HCT116 (cell line): ENCODE data around the gene SLC7A1. TPM values are rescaled to one million over a fixed set of nuclear protein-coding genes. Genes with fewer than 3 reads are reported as not detected.

ENCODE experiments used
- ATAC-seq: fragments of 200-7000 bp; cut with Tn5 transposase; 2 replicates; pipeline ENCODE4 v1.9.1; 2020; ENCODE audit warnings: mild to moderate bottlenecking, moderate library complexity
- BruUV-seq: library from RNA; stranded (reverse); fragments of 400-500 nt; replicated peaks from 2 replicates; lab custom pipeline; 2021; lab: Mats Ljungman, UMichigan
- CTCF ChIA-PET: fragments of 300-600 bp; sonication (Branson Sonifier 250); formaldehyde crosslinking; loops from one replicate; lab custom pipeline; 2021; ENCODE audit warnings: antibody characterized with exemption; lab: Charles Lee
- POLR2A ChIA-PET: fragments of 300-600, 350-600 bp; sonication (Branson Sonifier 250); formaldehyde crosslinking; loops from one replicate; lab custom pipeline; 2021; ENCODE audit warnings: antibody characterized with exemption; lab: Charles Lee
- RAD21 ChIA-PET, 2 experiments: fragments of 300-600 bp; sonication (Branson Sonifier 250); formaldehyde crosslinking; loops; one replicate each; lab custom pipeline; 2023; ENCODE audit warnings: low total read pairs in 2 of 2; ENCODE audit not compliant: uncharacterized antibody in 2 of 2, unreplicated experiment in 2 of 2, low non-redundant PET in 1 of 2; lab: Charles Lee
- DNase-seq: peaks from one replicate; pipeline ENCODE4 v3.0.0-alpha.2; 2010; ENCODE audit warnings: low read depth, low spot score
- H2AFZ ChIP-seq: fragments of 200-600 bp; shearing (Covaris generic), sonication (generic); 2 replicates; pipeline ENCODE4 v1.6.1; 2017; ENCODE audit warnings: low read depth, mixed run types, mixed read lengths, antibody characterized with exemption, low read length; ENCODE audit not compliant: poor library complexity, severe bottlenecking
- H3K27ac ChIP-seq: 2 replicates; pipeline ENCODE4 v1.5.1; 2012; ENCODE audit warnings: low read depth, low read length
- H3K27me3 ChIP-seq: fragments of 200-600 bp; sonication (generic); 2 replicates; pipeline ENCODE4 v1.6.1; 2016; ENCODE audit warnings: mixed run types, low read length, mixed read lengths; ENCODE audit not compliant: insufficient read depth
- H3K36me3 ChIP-seq, 2 experiments: fragments of 200-500 bp in 1 of 2; fragments of 200-600 bp in 1 of 2; sonication (Bioruptor generic) in 1 of 2; sonication (generic) in 1 of 2; 2 replicates each; pipeline versions ENCODE4 v1.5.1 to v1.6.1; 2014 to 2016; ENCODE audit warnings: low read length in 2 of 2, inconsistent platforms in 1 of 2, mixed read lengths in 1 of 2, mixed run types in 1 of 2; ENCODE audit not compliant: insufficient read depth in 2 of 2, control insufficient read depth in 1 of 2
- H3K4me1 ChIP-seq, 2 experiments: fragments of 200-600 bp in 1 of 2; sonication (generic) in 1 of 2; 2 replicates each; pipeline versions ENCODE4 v1.5.1 to v1.6.1; 2012 to 2017; ENCODE audit warnings: low read length in 2 of 2, inconsistent platforms in 1 of 2, mild to moderate bottlenecking in 1 of 2, mixed read lengths in 1 of 2, mixed run types in 1 of 2, moderate library complexity in 1 of 2; ENCODE audit not compliant: insufficient read depth in 2 of 2, control insufficient read depth in 1 of 2
- H3K4me2 ChIP-seq: fragments of 200-600 bp; sonication (generic); 2 replicates; pipeline ENCODE4 v1.6.1; 2017; ENCODE audit warnings: mixed run types, low read length, mixed read lengths
- H3K4me3 ChIP-seq, 2 experiments: fragments of 200-600 bp in 1 of 2; sonication (generic) in 1 of 2; replicated peaks in 1 of 2; 2 replicates each; pipeline ENCODE4 v1.5.1; 2011 to 2016; ENCODE audit warnings: low read length in 2 of 2, control low read depth in 1 of 2, low read depth in 1 of 2, mild to moderate bottlenecking in 1 of 2, mixed read lengths in 1 of 2, mixed run types in 1 of 2
- H3K79me2 ChIP-seq: fragments of 200-600 bp; sonication (generic); 2 replicates; pipeline ENCODE4 v1.6.1; 2017; ENCODE audit warnings: mild to moderate bottlenecking, mixed run types, low read length, moderate library complexity, mixed read lengths; ENCODE audit not compliant: insufficient read depth
- H3K9ac ChIP-seq: fragments of 200-600 bp; sonication (generic); 2 replicates; pipeline ENCODE4 v1.6.1; 2016; ENCODE audit warnings: low read length, mixed read lengths
- H3K9me2 ChIP-seq: fragments of 200-600 bp; sonication (generic), shearing (Covaris generic); 2 replicates; pipeline ENCODE4 v1.6.1; 2017; ENCODE audit warnings: mixed run types, mild to moderate bottlenecking, moderate library complexity; ENCODE audit not compliant: insufficient read depth
- H3K9me3 ChIP-seq, 2 experiments: fragments of 200-500 bp in 1 of 2; fragments of 200-600 bp in 1 of 2; sonication (Bioruptor generic) in 1 of 2; sonication (generic) in 1 of 2; 2 replicates each; pipeline ENCODE4 v1.6.1; 2014 to 2017; ENCODE audit warnings: low read length in 2 of 2, mixed read lengths in 2 of 2, inconsistent platforms in 1 of 2, low read depth in 1 of 2, mild to moderate bottlenecking in 1 of 2, mixed run types in 1 of 2, moderate library complexity in 1 of 2; ENCODE audit not compliant: control insufficient read depth in 1 of 2, insufficient read depth in 1 of 2
- H4K20me1 ChIP-seq: fragments of 200-600 bp; sonication (generic), shearing (Covaris generic); 2 replicates; pipeline ENCODE4 v1.6.1; 2017; ENCODE audit warnings: mixed run types, mild to moderate bottlenecking, moderate library complexity; ENCODE audit not compliant: insufficient read depth
- CBX3 ChIP-seq: IDR thresholded peaks from 2 replicates; pipeline ENCODE4 v1.6.1; 2012; ENCODE audit warnings: low read depth
- CEBPB ChIP-seq: IDR thresholded peaks from 2 replicates; pipeline ENCODE4 v1.6.1; 2012; ENCODE audit warnings: low read depth
- EGR1 ChIP-seq: IDR thresholded peaks from 2 replicates; pipeline ENCODE4 v1.6.1; 2012; ENCODE audit warnings: low read depth
- ELF1 ChIP-seq: IDR thresholded peaks from 2 replicates; pipeline ENCODE4 v1.6.1; 2012; ENCODE audit warnings: low read depth, borderline replicate concordance
- EZH2 ChIP-seq: fragments of 200-600 bp; sonication (generic); IDR thresholded peaks from 2 replicates; pipeline ENCODE4 v1.6.1; 2017; ENCODE audit warnings: antibody characterized with exemption, mixed run types
- EZH2phosphoT487 ChIP-seq: fragments of 200-600 bp; IDR thresholded peaks from 2 replicates; pipeline ENCODE4 v1.6.1; 2018; ENCODE audit warnings: antibody characterized with exemption, borderline replicate concordance
- FOSL1 ChIP-seq: IDR thresholded peaks from 2 replicates; pipeline ENCODE4 v1.6.1; 2012; ENCODE audit warnings: low read depth
- JUND ChIP-seq: IDR thresholded peaks from 2 replicates; pipeline ENCODE4 v1.6.1; 2012
- POLR2A ChIP-seq: IDR thresholded peaks from 2 replicates; pipeline ENCODE4 v1.7.0; 2011; ENCODE audit warnings: borderline replicate concordance; ENCODE audit not compliant: insufficient read depth, insufficient read length; ENCODE audit errors: extremely low read depth
- POLR2AphosphoS5 ChIP-seq: IDR thresholded peaks from 2 replicates; pipeline ENCODE4 v1.6.1; 2011; ENCODE audit warnings: mild to moderate bottlenecking, low read depth, low read length, moderate library complexity
- RAD21 ChIP-seq: IDR thresholded peaks from 2 replicates; pipeline ENCODE4 v1.6.1; 2012; ENCODE audit warnings: low read depth, mild to moderate bottlenecking
- SIN3A ChIP-seq: IDR thresholded peaks from 2 replicates; pipeline ENCODE4 v1.6.1; 2012; ENCODE audit warnings: low read depth
- SP1 ChIP-seq: IDR thresholded peaks from 2 replicates; pipeline ENCODE4 v1.6.1; 2012; ENCODE audit warnings: low read depth
- TCF7L2 ChIP-seq: IDR thresholded peaks from 2 replicates; pipeline ENCODE4 v1.7.0; 2011; ENCODE audit warnings: borderline replicate concordance, inconsistent platforms; ENCODE audit not compliant: insufficient read depth, insufficient read length; ENCODE audit errors: extremely low read depth
- YY1 ChIP-seq: IDR thresholded peaks from 2 replicates; pipeline ENCODE4 v1.6.1; 2011; ENCODE audit warnings: low read length, low read depth, moderate library complexity, mild to moderate bottlenecking; ENCODE audit not compliant: insufficient replicate concordance; ENCODE audit errors: extremely low read depth
- ZFX ChIP-seq: fragments of 450-650 bp; IDR thresholded peaks from 2 replicates; pipeline ENCODE4 v1.6.1; 2017
- intact Hi-C: fragments of 100-400 bp; cut with micrococcal nuclease; formaldehyde crosslinking; loops from 2 replicates; pipeline ENCODE4 v1.10.0; 2022
- total RNA-seq: library from RNA; stranded (reverse); gene quantifications from one replicate; pipeline ENCODE4 v1.2.1, GENCODE V29; 2021; ENCODE audit not compliant: unreplicated experiment
- TF ChIP-seq, protein P1 (sequence below): IDR thresholded peaks from 2 replicates; pipeline ENCODE4 v1.6.1; 2011; ENCODE audit warnings: mild to moderate bottlenecking, low read length, moderate library complexity; ENCODE audit not compliant: insufficient replicate concordance; ENCODE audit errors: extremely low read depth
- TF ChIP-seq, protein P2 (sequence below), 3 experiments: fragments of 200-600 bp in 1 of 3; sonication (generic) in 1 of 3; IDR thresholded peaks in 2 of 3; conservative IDR thresholded peaks in 1 of 3; 2 replicates each; pipeline ENCODE4 v1.5.1; 2012 to 2017; ENCODE audit warnings: low read depth in 2 of 3, low read length in 2 of 3, antibody characterized with exemption in 1 of 3, borderline replicate concordance in 1 of 3, control low read depth in 1 of 3, mild to moderate bottlenecking in 1 of 3, mixed read lengths in 1 of 3, mixed run types in 1 of 3, moderate library complexity in 1 of 3; ENCODE audit not compliant: insufficient read depth in 1 of 3
- TF ChIP-seq, protein P3 (sequence below): IDR thresholded peaks from 2 replicates; pipeline ENCODE4 v1.6.1; 2012; ENCODE audit warnings: low read depth

SLC7A1 gene
- total RNA-seq, 1 experiment from 2014 or later: 124 TPM

DNA sequence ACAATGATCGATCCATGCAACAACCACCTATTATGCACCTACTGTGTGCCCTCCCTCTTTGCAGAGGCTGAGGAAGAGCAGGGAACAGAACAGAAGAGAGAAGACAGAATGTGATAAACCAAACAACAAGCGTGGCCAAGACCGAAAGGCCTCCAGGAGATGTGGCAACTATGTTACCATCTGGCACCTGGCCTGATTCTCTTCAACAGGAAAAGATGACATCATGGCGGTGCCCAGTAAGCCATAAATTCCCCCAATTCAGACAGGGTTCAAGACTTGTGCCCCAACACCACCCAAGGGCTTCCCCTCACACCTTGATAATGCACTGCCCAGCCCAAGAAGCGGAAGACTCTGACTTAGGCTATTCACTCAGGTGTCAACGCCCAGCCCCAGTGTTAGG, 44.3 kb downstream of the SLC7A1 start:
- Histone ChIP-seq H4K20me1 (peaks cover 7% of the 10 kb centered on the region; the same call in 1 of the 2 replicates), H3K9me2 (no peaks in the 10 kb centered on the region), H3K79me2 (peaks cover 91% of the 10 kb centered on the region)

More for the DNA sequence above, 44.3 kb downstream of the SLC7A1 start:
- H3K9ac ChIP-seq: no peak overlapping the region
- BruUV-seq: no TSS peak
- H3K27me3 ChIP-seq: no peaks in the 10 kb centered on the region
- no peak for ATAC-seq
- H3K36me3 ChIP-seq: peaks cover 11 to 32% of the 10 kb centered on the region in 2 experiments
- no peak overlapping the region for H2AFZ ChIP-seq
- no peaks in the 10 kb centered on the region for H3K4me1 ChIP-seq
- no peak overlapping the region for H3K27ac ChIP-seq
- CTCF ChIA-PET: no interaction called here
- intact Hi-C loops: no loop called here
- no peak for TF ChIP-seq JUND
- no peak for TF ChIP-seq CEBPB
- TF ChIP-seq RAD21: no peak
- no peak for TF ChIP-seq ZFX
- TF ChIP-seq POLR2AphosphoS5: no peak
- TF ChIP-seq, protein P1, sequence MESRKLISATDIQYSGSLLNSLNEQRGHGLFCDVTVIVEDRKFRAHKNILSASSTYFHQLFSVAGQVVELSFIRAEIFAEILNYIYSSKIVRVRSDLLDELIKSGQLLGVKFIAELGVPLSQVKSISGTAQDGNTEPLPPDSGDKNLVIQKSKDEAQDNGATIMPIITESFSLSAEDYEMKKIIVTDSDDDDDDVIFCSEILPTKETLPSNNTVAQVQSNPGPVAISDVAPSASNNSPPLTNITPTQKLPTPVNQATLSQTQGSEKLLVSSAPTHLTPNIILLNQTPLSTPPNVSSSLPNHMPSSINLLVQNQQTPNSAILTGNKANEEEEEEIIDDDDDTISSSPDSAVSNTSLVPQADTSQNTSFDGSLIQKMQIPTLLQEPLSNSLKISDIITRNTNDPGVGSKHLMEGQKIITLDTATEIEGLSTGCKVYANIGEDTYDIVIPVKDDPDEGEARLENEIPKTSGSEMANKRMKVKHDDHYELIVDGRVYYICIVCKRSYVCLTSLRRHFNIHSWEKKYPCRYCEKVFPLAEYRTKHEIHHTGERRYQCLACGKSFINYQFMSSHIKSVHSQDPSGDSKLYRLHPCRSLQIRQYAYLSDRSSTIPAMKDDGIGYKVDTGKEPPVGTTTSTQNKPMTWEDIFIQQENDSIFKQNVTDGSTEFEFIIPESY: no peak
- TF ChIP-seq SIN3A: no peak
- TF ChIP-seq, protein P2, sequence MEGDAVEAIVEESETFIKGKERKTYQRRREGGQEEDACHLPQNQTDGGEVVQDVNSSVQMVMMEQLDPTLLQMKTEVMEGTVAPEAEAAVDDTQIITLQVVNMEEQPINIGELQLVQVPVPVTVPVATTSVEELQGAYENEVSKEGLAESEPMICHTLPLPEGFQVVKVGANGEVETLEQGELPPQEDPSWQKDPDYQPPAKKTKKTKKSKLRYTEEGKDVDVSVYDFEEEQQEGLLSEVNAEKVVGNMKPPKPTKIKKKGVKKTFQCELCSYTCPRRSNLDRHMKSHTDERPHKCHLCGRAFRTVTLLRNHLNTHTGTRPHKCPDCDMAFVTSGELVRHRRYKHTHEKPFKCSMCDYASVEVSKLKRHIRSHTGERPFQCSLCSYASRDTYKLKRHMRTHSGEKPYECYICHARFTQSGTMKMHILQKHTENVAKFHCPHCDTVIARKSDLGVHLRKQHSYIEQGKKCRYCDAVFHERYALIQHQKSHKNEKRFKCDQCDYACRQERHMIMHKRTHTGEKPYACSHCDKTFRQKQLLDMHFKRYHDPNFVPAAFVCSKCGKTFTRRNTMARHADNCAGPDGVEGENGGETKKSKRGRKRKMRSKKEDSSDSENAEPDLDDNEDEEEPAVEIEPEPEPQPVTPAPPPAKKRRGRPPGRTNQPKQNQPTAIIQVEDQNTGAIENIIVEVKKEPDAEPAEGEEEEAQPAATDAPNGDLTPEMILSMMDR (IDR thresholded peaks at IDR 0.05 in 2 of 3, conservative IDR thresholded peaks at IDR 0.05 in 1 of 3; ENCODE audit: borderline replicate concordance in 1 of 3, insufficient read depth in 1 of 3, low read depth in 2 of 3, low read length in 2 of 3): no peak
- no peak for TF ChIP-seq CBX3
- no peak for TF ChIP-seq EGR1
- no peak for TF ChIP-seq YY1
- no peak for TF ChIP-seq ELF1
- TF ChIP-seq EZH2phosphoT487: no peak
- no peak for TF ChIP-seq SP1
- no peak for TF ChIP-seq TCF7L2
- TF ChIP-seq EZH2: no peak
- TF ChIP-seq POLR2A: no peak
- TF ChIP-seq, protein P3, sequence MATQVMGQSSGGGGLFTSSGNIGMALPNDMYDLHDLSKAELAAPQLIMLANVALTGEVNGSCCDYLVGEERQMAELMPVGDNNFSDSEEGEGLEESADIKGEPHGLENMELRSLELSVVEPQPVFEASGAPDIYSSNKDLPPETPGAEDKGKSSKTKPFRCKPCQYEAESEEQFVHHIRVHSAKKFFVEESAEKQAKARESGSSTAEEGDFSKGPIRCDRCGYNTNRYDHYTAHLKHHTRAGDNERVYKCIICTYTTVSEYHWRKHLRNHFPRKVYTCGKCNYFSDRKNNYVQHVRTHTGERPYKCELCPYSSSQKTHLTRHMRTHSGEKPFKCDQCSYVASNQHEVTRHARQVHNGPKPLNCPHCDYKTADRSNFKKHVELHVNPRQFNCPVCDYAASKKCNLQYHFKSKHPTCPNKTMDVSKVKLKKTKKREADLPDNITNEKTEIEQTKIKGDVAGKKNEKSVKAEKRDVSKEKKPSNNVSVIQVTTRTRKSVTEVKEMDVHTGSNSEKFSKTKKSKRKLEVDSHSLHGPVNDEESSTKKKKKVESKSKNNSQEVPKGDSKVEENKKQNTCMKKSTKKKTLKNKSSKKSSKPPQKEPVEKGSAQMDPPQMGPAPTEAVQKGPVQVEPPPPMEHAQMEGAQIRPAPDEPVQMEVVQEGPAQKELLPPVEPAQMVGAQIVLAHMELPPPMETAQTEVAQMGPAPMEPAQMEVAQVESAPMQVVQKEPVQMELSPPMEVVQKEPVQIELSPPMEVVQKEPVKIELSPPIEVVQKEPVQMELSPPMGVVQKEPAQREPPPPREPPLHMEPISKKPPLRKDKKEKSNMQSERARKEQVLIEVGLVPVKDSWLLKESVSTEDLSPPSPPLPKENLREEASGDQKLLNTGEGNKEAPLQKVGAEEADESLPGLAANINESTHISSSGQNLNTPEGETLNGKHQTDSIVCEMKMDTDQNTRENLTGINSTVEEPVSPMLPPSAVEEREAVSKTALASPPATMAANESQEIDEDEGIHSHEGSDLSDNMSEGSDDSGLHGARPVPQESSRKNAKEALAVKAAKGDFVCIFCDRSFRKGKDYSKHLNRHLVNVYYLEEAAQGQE: no peak
- TF ChIP-seq FOSL1: no peak
- TF ChIP-seq, all 23 proteins: peak for 0
- ChIA-PET RAD21 (no interaction called here), POLR2A (no interaction called here)
- no peak for DNase-seq
- Histone ChIP-seq H3K4me2 (no peak overlapping the region), H3K4me3 (no peak overlapping the region), H3K9me3 (no peaks in the 10 kb centered on the region)
